ENCODE results near the gene NTNG1. TPM values are rescaled to one million over a fixed set of nuclear protein-coding genes. Genes with fewer than 3 reads are reported as not detected.

NTNG1 gene
- total and polyA plus RNA-seq, 2 of the 13 experiments (the other 11 are each of a cell fraction or from before 2014, with no cell fraction given), result not detected

DNA sequence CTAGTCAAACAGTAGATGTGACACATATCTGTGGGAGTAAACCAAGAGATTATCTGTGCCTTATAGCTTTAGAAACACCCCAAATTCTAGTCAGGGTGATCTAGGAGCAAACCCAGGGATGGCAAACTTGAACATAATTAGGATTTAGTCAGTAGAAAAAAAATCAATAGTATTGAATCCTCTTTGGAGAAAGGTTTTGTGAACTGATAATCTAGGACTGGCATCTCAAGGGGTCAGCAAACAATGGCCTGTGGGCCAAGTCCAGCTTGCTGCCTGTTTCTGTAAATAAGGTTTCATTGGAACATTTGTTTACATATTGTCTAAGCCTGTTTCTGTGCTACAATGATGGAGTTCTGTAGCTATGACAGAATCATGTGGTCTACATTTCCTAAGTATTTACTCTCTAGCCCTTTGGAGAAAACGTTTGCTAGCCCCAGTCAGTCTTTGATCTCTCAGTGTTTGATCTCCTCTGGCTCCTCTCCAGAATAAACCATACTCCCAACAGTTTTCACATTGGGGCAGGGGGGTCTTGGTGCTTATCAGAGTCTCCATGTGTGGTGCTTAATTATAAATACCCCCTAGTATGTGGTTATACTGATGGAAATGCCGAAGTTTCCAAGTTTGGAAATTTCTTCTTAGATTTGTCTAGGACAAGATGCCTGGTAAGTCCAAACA lies 385.8 kb downstream of the NTNG1 start (continued):
- TF ChIP-seq, protein P1, sequence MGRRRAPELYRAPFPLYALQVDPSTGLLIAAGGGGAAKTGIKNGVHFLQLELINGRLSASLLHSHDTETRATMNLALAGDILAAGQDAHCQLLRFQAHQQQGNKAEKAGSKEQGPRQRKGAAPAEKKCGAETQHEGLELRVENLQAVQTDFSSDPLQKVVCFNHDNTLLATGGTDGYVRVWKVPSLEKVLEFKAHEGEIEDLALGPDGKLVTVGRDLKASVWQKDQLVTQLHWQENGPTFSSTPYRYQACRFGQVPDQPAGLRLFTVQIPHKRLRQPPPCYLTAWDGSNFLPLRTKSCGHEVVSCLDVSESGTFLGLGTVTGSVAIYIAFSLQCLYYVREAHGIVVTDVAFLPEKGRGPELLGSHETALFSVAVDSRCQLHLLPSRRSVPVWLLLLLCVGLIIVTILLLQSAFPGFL (CRISPR knock-in tag; IDR thresholded peaks at IDR 0.05), result no peak
- TF ChIP-seq MXI1 (IDR thresholded peaks at IDR 0.05; ENCODE audit: borderline replicate concordance, low read depth, low read length) (0 out of 3 replicates have a peak, but pooled peaks have one; percentile 50), NR2F1 (CRISPR knock-in tag; IDR thresholded peaks at IDR 0.05) (peak; percentile 89 to 95), ZNF431 (CRISPR knock-in tag; IDR thresholded peaks at IDR 0.05; ENCODE audit: borderline replicate concordance, low read depth) (peak; percentile 88), BORCS8-MEF2B (CRISPR knock-in tag; IDR thresholded peaks at IDR 0.05) (no peak), CREM (IDR thresholded peaks at IDR 0.05) (peak; percentile 96), CREM (CRISPR knock-in tag; IDR thresholded peaks at IDR 0.05) (no peak), ZFP37 (CRISPR knock-in tag; IDR thresholded peaks at IDR 0.05; ENCODE audit: borderline replicate concordance) (no peak), ARHGAP35 (CRISPR knock-in tag; IDR thresholded peaks at IDR 0.05; ENCODE audit: borderline replicate concordance) (no peak), ETV5 (CRISPR knock-in tag; IDR thresholded peaks at IDR 0.05; ENCODE audit: borderline replicate concordance) (peak; percentile 55; the same call in 1 of the 2 replicates), HOXA3 (CRISPR knock-in tag; IDR thresholded peaks at IDR 0.05) (peak; percentile 77), NFKBIZ (CRISPR knock-in tag; IDR thresholded peaks at IDR 0.05) (peak; percentile 77; the same call in 1 of the 2 replicates), FOXK2 (IDR thresholded peaks at IDR 0.05) (peak; percentile 93), ZNF660 (CRISPR knock-in tag; IDR thresholded peaks at IDR 0.05; ENCODE audit: borderline replicate concordance, low read depth) (no peak), HDAC2 (CRISPR knock-in tag; IDR thresholded peaks at IDR 0.05) (peak; percentile 95), ZNF563 (CRISPR knock-in tag; IDR thresholded peaks at IDR 0.05) (no peak), MEIS1 (CRISPR knock-in tag; IDR thresholded peaks at IDR 0.05; ENCODE audit: borderline replicate concordance) (no peak; the same call in 1 of the 2 replicates), TP53 (CRISPR knock-in tag; conservative IDR thresholded peaks at IDR 0.05) (0 out of 2 replicates have a peak, but pooled peaks have one; percentile 36), HHEX (CRISPR knock-in tag; IDR thresholded peaks at IDR 0.05) (peak; percentile 85), ZNF788 (CRISPR knock-in tag; IDR thresholded peaks at IDR 0.05; ENCODE audit: borderline replicate concordance) (peak; percentile 49; the same call in 1 of the 2 replicates), ZNF20 (CRISPR knock-in tag; IDR thresholded peaks at IDR 0.05) (no peak), ZBTB20 (CRISPR knock-in tag; IDR thresholded peaks at IDR 0.05; ENCODE audit: borderline replicate concordance, low read depth) (peak; percentile 90), KMT2B (CRISPR knock-in tag; IDR thresholded peaks at IDR 0.05) (no peak), SOX5 (CRISPR knock-in tag; IDR thresholded peaks at IDR 0.05; ENCODE audit: borderline replicate concordance) (peak; percentile 100), CHD4 (IDR thresholded peaks at IDR 0.05; ENCODE audit: borderline replicate concordance, low read length) (peak; percentile 91; the same call in 1 of the 2 replicates), POLR2G (IDR thresholded peaks at IDR 0.05; ENCODE audit: low read depth, low read length) (no peak)
- TF ChIP-seq, protein P2, sequence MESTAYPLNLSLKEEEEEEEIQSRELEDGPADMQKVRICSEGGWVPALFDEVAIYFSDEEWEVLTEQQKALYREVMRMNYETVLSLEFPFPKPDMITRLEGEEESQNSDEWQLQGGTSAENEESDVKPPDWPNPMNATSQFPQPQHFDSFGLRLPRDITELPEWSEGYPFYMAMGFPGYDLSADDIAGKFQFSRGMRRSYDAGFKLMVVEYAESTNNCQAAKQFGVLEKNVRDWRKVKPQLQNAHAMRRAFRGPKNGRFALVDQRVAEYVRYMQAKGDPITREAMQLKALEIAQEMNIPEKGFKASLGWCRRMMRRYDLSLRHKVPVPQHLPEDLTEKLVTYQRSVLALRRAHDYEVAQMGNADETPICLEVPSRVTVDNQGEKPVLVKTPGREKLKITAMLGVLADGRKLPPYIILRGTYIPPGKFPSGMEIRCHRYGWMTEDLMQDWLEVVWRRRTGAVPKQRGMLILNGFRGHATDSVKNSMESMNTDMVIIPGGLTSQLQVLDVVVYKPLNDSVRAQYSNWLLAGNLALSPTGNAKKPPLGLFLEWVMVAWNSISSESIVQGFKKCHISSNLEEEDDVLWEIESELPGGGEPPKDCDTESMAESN (CRISPR knock-in tag; conservative IDR thresholded peaks at IDR 0.05), result peak; percentile 24; the same call in 1 of the 2 replicates
- TF ChIP-seq, protein P3, sequence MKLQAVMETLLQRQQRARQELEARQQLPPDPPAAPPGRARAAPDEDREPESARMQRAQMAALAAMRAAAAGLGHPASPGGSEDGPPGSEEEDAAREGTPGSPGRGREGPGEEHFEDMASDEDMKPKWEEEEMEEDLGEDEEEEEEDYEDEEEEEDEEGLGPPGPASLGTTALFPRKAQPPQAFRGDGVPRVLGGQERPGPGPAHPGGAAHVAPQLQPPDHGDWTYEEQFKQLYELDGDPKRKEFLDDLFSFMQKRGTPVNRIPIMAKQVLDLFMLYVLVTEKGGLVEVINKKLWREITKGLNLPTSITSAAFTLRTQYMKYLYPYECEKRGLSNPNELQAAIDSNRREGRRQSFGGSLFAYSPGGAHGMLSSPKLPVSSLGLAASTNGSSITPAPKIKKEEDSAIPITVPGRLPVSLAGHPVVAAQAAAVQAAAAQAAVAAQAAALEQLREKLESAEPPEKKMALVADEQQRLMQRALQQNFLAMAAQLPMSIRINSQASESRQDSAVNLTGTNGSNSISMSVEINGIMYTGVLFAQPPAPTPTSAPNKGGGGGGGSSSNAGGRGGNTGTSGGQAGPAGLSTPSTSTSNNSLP (IDR thresholded peaks at IDR 0.05; ENCODE audit: low read depth, low read length), result peak; percentile 87
